GM12878 (cell line): ENCODE data around the gene CACFD1. TPM values are rescaled to one million over a fixed set of nuclear protein-coding genes. Genes with fewer than 3 reads are reported as not detected.

ENCODE experiments used
- ATAC-seq: fragments of 200-7000 bp; cut with Tn5 transposase; 3 replicates; pipeline ENCODE4 v1.9.1; 2020; ENCODE audit warnings: mild to moderate bottlenecking, moderate library complexity
- BruUV-seq: library from RNA; stranded (reverse); fragments of 400-500 nt; replicated peaks from 2 replicates; lab custom pipeline; 2021; lab: Mats Ljungman, UMichigan
- CTCF ChIA-PET: fragments of 300-600 bp; sonication (Branson Sonifier 250); formaldehyde crosslinking; extraction: SDS; loops from one replicate; lab custom pipeline; 2021; ENCODE audit warnings: inconsistent platforms; lab: Yijun Ruan, JAX
- POLR2A ChIA-PET: fragments of 350-600 bp; formaldehyde crosslinking; extraction: SDS; loops from one replicate; lab custom pipeline; 2021; ENCODE audit warnings: inconsistent platforms; lab: Charles Lee
- RAD21 ChIA-PET: fragments of 300-600 bp; sonication (Branson Sonifier 250); formaldehyde crosslinking; loops from one replicate; lab custom pipeline; 2023; ENCODE audit warnings: antibody characterized with exemption; ENCODE audit not compliant: unreplicated experiment; lab: Charles Lee
- SMC1A ChIA-PET: fragments of 300-600 bp; sonication (Branson Sonifier 250); formaldehyde crosslinking; loops from one replicate; lab custom pipeline; 2023; ENCODE audit not compliant: unreplicated experiment, uncharacterized antibody; lab: Charles Lee
- DNase-seq: peaks from one replicate; pipeline ENCODE4 v3.0.0-alpha.2; 2011; ENCODE audit warnings: low read depth, low spot score
- FAIRE-seq: peaks from 3 replicates; lab custom pipeline; 2011; peaks lifted over from hg19 to GRCh38; lab: Jason Lieb, UNC
- H2AFZ ChIP-seq: 2 replicates; pipeline ENCODE4 v1.6.0; 2011; ENCODE audit warnings: low read depth, low read length, control low read depth; ENCODE audit not compliant: control insufficient read depth
- H3K27ac ChIP-seq: 2 replicates; pipeline ENCODE4 v1.5.1; 2011; ENCODE audit warnings: control low read depth; ENCODE audit not compliant: control insufficient read depth, insufficient read depth
- H3K27me3 ChIP-seq, 2 experiments: replicated peaks in 1 of 2; 2 replicates each; pipeline versions ENCODE4 v1.6.0 to v1.6.1; 2011; ENCODE audit warnings: low read length in 1 of 2; ENCODE audit not compliant: control insufficient read depth in 2 of 2, insufficient read depth in 2 of 2
- H3K36me3 ChIP-seq, 2 experiments: 2 replicates each; pipeline ENCODE4 v1.5.1; 2011; ENCODE audit warnings: low read length in 1 of 2; ENCODE audit not compliant: control insufficient read depth in 2 of 2, insufficient read depth in 2 of 2
- H3K4me1 ChIP-seq: 2 replicates; pipeline ENCODE4 v1.6.1; 2011; ENCODE audit warnings: mild to moderate bottlenecking, low read length, moderate library complexity, mixed read lengths; ENCODE audit not compliant: control insufficient read depth, insufficient read depth
- H3K4me2 ChIP-seq: 2 replicates; pipeline ENCODE4 v1.6.0; 2011; ENCODE audit warnings: control low read depth; ENCODE audit not compliant: control insufficient read depth, insufficient read depth
- H3K4me3 ChIP-seq: fragments of 200-600 bp; sonication (generic); 2 replicates; pipeline ENCODE4 v1.5.1; 2016
- H3K79me2 ChIP-seq: 2 replicates; pipeline ENCODE4 v1.6.0; 2011; ENCODE audit warnings: low read length; ENCODE audit not compliant: control insufficient read depth, insufficient read depth
- H3K9ac ChIP-seq: 2 replicates; pipeline ENCODE4 v1.8.0; 2011; ENCODE audit warnings: low read length, control low read depth, mixed read lengths; ENCODE audit not compliant: control insufficient read depth, insufficient read depth
- H3K9me3 ChIP-seq: replicated peaks from 3 replicates; pipeline ENCODE4 v1.5.1; 2011; ENCODE audit warnings: mild to moderate bottlenecking, low read length; ENCODE audit not compliant: control insufficient read depth, insufficient read depth
- H4K20me1 ChIP-seq: 2 replicates; pipeline ENCODE4 v1.6.0; 2011; ENCODE audit not compliant: control insufficient read depth, insufficient read depth
- BCL3 ChIP-seq: IDR thresholded peaks from 2 replicates; pipeline ENCODE4 v1.6.1; 2011; ENCODE audit warnings: borderline replicate concordance, low read depth, mild to moderate bottlenecking, moderate library complexity, low read length; ENCODE audit not compliant: insufficient read depth, poor library complexity, severe bottlenecking
- BHLHE40 ChIP-seq, 2 experiments: fragments of 450-650 bp in 1 of 2; IDR thresholded peaks; 2 replicates each; pipeline ENCODE4 v1.6.1; 2011 to 2017; ENCODE audit warnings: low read depth in 2 of 2, borderline replicate concordance in 1 of 2, improper control_type of control experiment in 1 of 2, low read length in 1 of 2, mild to moderate bottlenecking in 1 of 2
- BRCA1 ChIP-seq: IDR thresholded peaks from 2 replicates; pipeline ENCODE4 v1.6.1; 2011; ENCODE audit warnings: low read depth, low read length, improper control_type of control experiment
- CREM ChIP-seq: IDR thresholded peaks from 2 replicates; pipeline ENCODE4 v1.6.1; 2014; ENCODE audit warnings: antibody characterized with exemption, low read depth
- EP300 ChIP-seq, 2 experiments: fragments of 150-350 bp in 1 of 2; IDR thresholded peaks; 2 replicates each; pipeline ENCODE4 v1.6.1; 2011 to 2012; ENCODE audit warnings: low read depth in 2 of 2, low read length in 2 of 2, borderline replicate concordance in 1 of 2, improper control_type of control experiment in 1 of 2, inconsistent platforms in 1 of 2; ENCODE audit not compliant: control insufficient read depth in 1 of 2
- ETV6 ChIP-seq, 2 experiments: fragments of 450-650 bp in 1 of 2; IDR thresholded peaks in 1 of 2; conservative IDR thresholded peaks in 1 of 2; 2 replicates each; pipeline ENCODE4 v1.6.1; 2014; ENCODE audit warnings: antibody characterized with exemption in 1 of 2, borderline replicate concordance in 1 of 2, low read depth in 1 of 2, mild to moderate bottlenecking in 1 of 2, moderate library complexity in 1 of 2
- HDGF ChIP-seq: fragments of 450-650 bp; IDR thresholded peaks from 2 replicates; pipeline ENCODE4 v1.6.1; 2016; ENCODE audit warnings: antibody characterized with exemption
- IKZF2 ChIP-seq, 2 experiments: fragments of 450-650 bp; IDR thresholded peaks; 2 replicates each; pipeline ENCODE4 v1.6.1; 2017; ENCODE audit warnings: mild to moderate bottlenecking in 2 of 2, moderate library complexity in 2 of 2
- IRF4 ChIP-seq: IDR thresholded peaks from 2 replicates; pipeline ENCODE4 v1.6.1; 2011; ENCODE audit warnings: low read depth, low read length
- KDM1A ChIP-seq: fragments of 200-600 bp; sonication (generic); IDR thresholded peaks from 2 replicates; pipeline ENCODE4 v1.6.1; 2016; ENCODE audit warnings: borderline replicate concordance
- MYC ChIP-seq: IDR thresholded peaks from 2 replicates; pipeline ENCODE4 v1.6.1; 2011; ENCODE audit warnings: mild to moderate bottlenecking, low read length, moderate library complexity, inconsistent platforms; ENCODE audit not compliant: insufficient read depth, insufficient replicate concordance, insufficient read length, severe bottlenecking
- PML ChIP-seq: IDR thresholded peaks from 2 replicates; pipeline ENCODE4 v1.6.1; 2012; ENCODE audit warnings: low read length, inconsistent platforms
- RBBP5 ChIP-seq: fragments of 200-600 bp; sonication (generic); conservative IDR thresholded peaks from 2 replicates; pipeline ENCODE4 v1.6.1; 2016
- RUNX3 ChIP-seq: IDR thresholded peaks from 2 replicates; pipeline ENCODE4 v1.6.1; 2012; ENCODE audit warnings: low read length, inconsistent platforms
- SIN3A ChIP-seq: IDR thresholded peaks from 2 replicates; pipeline ENCODE4 v1.6.1; 2012; ENCODE audit warnings: low read depth, low read length, improper control_type of control experiment
- USF2 ChIP-seq: IDR thresholded peaks from 2 replicates; pipeline ENCODE4 v1.6.1; 2011; ENCODE audit warnings: low read depth, low read length, improper control_type of control experiment, borderline replicate concordance
- ZNF622 ChIP-seq: fragments of 450-650 bp; IDR thresholded peaks from 2 replicates; pipeline ENCODE4 v1.6.1; 2017; ENCODE audit warnings: mild to moderate bottlenecking, inconsistent platforms
- WGBS: methylation state at CpG from one replicate; pipeline ENCODE4 v1.1.6; 2016; ENCODE audit warnings: low lambda C conversion rate; ENCODE audit not compliant: insufficient replicate concordance, insufficient coverage; ENCODE audit errors: missing lambda C conversion rate; 5-methylcytosine and 5-hydroxymethylcytosine counted together
- in situ Hi-C: fragments of 300-500 bp; cut with MboI; formaldehyde crosslinking; loops from 9 replicates; pipeline ENCODE4 v1.14.3; 2018; ENCODE audit warnings: mixed read lengths
- intact Hi-C: fragments of 100-400 bp; cut with micrococcal nuclease; formaldehyde crosslinking; loops from one replicate; pipeline ENCODE4 v1.14.2; 2022; ENCODE audit not compliant: unreplicated experiment
- polyA plus RNA-seq, 11 experiments: library from polyadenylated mRNA; depleted of rRNA in 4 of 11; unstranded in 6 of 11; stranded (reverse) in 5 of 11; fragments of >200 nt; fragmentation: Nextera tagmentation in 4 of 11; fragmentation: Illumina TruSeq in 1 of 11; extraction: Ambion mirVana in 4 of 11; extraction: Trizol in 1 of 11; gene quantifications; 1 replicate in 1 of 11; 2 replicates in 10 of 11; pipeline versions ENCODE4 v1.2.1 to v1.2.3, GENCODE V29; 2011 to 2016; ENCODE audit warnings: inconsistent platforms in 2 of 11, missing spikeins in 2 of 11, low read depth in 1 of 11
- total RNA-seq, 4 experiments: library from RNA; depleted of rRNA in 3 of 4; stranded (reverse); fragments of >200 nt in 3 of 4; fragmentation: Illumina TruSeq in 1 of 4; extraction: Trizol in 1 of 4; gene quantifications; 2 replicates each; pipeline versions ENCODE4 v1.2.1 to v1.2.3, GENCODE V29; 2013 to 2021

Gene CACFD1
- total and polyA plus RNA-seq, 10 of the 15 experiments (the other 5 are each of a cell fraction or from before 2014, with no cell fraction given), result 0.09 to 5.8 (median 1.4) TPM; not detected in 1

- no peaks in the 10 kb centered on the region for H3K9me3 ChIP-seq
- ATAC-seq, result no peak
- H3K9ac ChIP-seq, result no peak overlapping the region
- 50% methylated on average over 12 of the region's 12 CpGs for WGBS
- H3K79me2 ChIP-seq, result no peaks in the 10 kb centered on the region
- in situ Hi-C loops, result no loop called here
- DNase-seq, result no peak
- no TSS peak for BruUV-seq
- FAIRE-seq, result no peak
- H3K36me3 ChIP-seq, result no peaks in the 10 kb centered on the region
- POLR2A ChIA-PET, result interaction anchor here (0.6 kb wide), 1 partner anchor 697 kb away, joined by 10 read pairs; no protein-coding TSS in a partner anchor
- no peak overlapping the region for H3K4me2 ChIP-seq
- no peaks in the 10 kb centered on the region for H4K20me1 ChIP-seq
- TF ChIP-seq PML (no peak), HDGF (no peak), ETV6 (conservative IDR thresholded peaks at IDR 0.05 in 1 of 2, IDR thresholded peaks at IDR 0.05 in 1 of 2; ENCODE audit: borderline replicate concordance in 1 of 2, low read depth in 1 of 2) (no peak), SIN3A (no peak), BRCA1 (no peak), BHLHE40 (IDR thresholded peaks at IDR 0.05; ENCODE audit: borderline replicate concordance in 1 of 2, low read depth in 2 of 2, low read length in 1 of 2) (no peak), RUNX3 (no peak), IRF4 (no peak), CREM (no peak), MYC (no peak), ZNF622 (no peak), RBBP5 (no peak), EP300 (IDR thresholded peaks at IDR 0.05; ENCODE audit: borderline replicate concordance in 1 of 2, control insufficient read depth in 1 of 2, low read depth in 2 of 2, low read length in 2 of 2) (no peak), IKZF2 (IDR thresholded peaks at IDR 0.05) (no peak), USF2 (no peak), KDM1A (no peak), BCL3 (no peak)
- TF ChIP-seq, all 136 proteins: peak for 0
- Histone ChIP-seq H3K27ac (no peak overlapping the region), H3K4me3 (no peak overlapping the region), H2AFZ (no peak overlapping the region), H3K27me3 (no peaks in the 10 kb centered on the region; a peak in 3 of 4 replicates), H3K4me1 (peaks cover 2% of the 10 kb centered on the region)
- ChIA-PET SMC1A (no interaction called here), CTCF (interaction anchor here (1.0 kb wide), 1 partner anchor 310 kb away, joined by 3 read pairs; no protein-coding TSS in a partner anchor), RAD21 (no interaction called here)
- intact Hi-C loops, result no loop called here
These were observed 31.3 kb downstream of the CACFD1 start for GRCh38 chr9:133490865-133491655.
